Measurements from ENCODE around the gene CHAC1. TPM values are rescaled to one million over a fixed set of nuclear protein-coding genes. Genes with fewer than 3 reads are reported as not detected.
A peak's percentile ranks its signal among the peaks of the same experiment; 100 is the strongest.

Gene CHAC1
- total and polyA plus RNA-seq, 10 donors: 0.39 to 5.5 (median 1.6) TPM

DNA sequence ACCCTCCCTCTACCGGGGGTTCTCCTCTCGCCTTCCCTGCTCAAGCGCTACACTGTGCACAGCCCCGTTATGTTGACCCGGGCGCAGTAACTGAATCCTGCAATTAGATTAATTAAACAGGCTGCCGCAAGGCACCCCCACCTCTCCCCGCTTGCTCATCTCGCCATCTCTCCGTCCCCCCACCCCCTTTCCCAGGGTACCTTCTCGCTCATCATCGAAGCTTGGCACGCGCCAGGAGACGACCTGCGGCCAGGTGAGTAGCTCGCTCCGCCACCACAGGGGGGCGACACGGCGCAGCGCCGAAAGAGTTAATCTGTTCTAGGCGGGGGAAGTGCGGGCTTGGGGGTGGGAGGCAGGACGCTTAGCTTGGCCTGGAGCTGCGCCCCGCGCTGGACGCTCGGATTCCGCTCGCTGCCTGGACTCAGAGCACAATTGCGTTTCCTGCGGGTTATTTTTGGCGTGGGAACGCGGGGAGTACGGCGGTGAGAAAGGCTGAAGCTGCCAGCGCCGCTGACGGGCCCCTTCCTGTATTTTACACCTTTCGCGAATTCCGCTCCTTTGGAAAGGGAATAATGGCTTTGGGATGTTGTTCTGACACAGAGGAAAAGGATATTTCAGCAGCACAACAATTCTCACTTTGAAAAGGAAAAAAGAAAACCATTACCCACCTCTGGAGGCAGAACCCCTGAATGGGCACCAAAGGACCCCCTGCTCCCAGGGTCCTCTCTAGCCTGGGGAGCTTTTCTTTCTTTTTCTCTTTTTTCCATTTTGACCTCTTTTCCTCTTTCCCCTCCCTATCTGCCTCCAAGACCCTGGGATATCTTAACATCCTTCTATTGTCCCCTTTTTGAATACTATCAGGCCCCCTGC, 22.6 kb upstream of the CHAC1 start:
- Histone ChIP-seq H3K27ac (peak overlapping the region in 5 of 8 donors; percentile 44 to 74 (median 61)), H3K4me3 (peak overlapping the region; percentile 47 to 87 (median 58)), H3K4me1 (peaks cover 56 to 100% (median 84%) of the 10 kb centered on the region in 6 donors), H3K27me3 (replicated peaks in 1 of 7) (peaks cover 0 to 70% (median 56%) of the 10 kb centered on the region in 7 donors), H3K9me3 (no peaks in the 10 kb centered on the region), H3K36me3 (peaks cover 0 to 13% (median 0%) of the 10 kb centered on the region in 6 donors)
- DNase-seq: peak; percentile 77
- WGBS, 5 donors: 1 to 3% (median 2%) methylated on average over 32 to 46 of the region's 46 CpGs
- TF ChIP-seq, protein P1, sequence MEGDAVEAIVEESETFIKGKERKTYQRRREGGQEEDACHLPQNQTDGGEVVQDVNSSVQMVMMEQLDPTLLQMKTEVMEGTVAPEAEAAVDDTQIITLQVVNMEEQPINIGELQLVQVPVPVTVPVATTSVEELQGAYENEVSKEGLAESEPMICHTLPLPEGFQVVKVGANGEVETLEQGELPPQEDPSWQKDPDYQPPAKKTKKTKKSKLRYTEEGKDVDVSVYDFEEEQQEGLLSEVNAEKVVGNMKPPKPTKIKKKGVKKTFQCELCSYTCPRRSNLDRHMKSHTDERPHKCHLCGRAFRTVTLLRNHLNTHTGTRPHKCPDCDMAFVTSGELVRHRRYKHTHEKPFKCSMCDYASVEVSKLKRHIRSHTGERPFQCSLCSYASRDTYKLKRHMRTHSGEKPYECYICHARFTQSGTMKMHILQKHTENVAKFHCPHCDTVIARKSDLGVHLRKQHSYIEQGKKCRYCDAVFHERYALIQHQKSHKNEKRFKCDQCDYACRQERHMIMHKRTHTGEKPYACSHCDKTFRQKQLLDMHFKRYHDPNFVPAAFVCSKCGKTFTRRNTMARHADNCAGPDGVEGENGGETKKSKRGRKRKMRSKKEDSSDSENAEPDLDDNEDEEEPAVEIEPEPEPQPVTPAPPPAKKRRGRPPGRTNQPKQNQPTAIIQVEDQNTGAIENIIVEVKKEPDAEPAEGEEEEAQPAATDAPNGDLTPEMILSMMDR (IDR thresholded peaks at IDR 0.05 in 8 of 11, conservative IDR thresholded peaks at IDR 0.05 in 3 of 11): peak in 9 of 11 experiments; percentile 18 to 55 (median 44)
- TF ChIP-seq POLR2A (IDR thresholded peaks at IDR 0.05) (no peak), POLR2AphosphoS5 (IDR thresholded peaks at IDR 0.05) (peak; percentile 62 to 71 (median 67))
- intact Hi-C loops (cut with DNase I; ENCODE audit: low total_unique reads): no loop called here

DNA sequence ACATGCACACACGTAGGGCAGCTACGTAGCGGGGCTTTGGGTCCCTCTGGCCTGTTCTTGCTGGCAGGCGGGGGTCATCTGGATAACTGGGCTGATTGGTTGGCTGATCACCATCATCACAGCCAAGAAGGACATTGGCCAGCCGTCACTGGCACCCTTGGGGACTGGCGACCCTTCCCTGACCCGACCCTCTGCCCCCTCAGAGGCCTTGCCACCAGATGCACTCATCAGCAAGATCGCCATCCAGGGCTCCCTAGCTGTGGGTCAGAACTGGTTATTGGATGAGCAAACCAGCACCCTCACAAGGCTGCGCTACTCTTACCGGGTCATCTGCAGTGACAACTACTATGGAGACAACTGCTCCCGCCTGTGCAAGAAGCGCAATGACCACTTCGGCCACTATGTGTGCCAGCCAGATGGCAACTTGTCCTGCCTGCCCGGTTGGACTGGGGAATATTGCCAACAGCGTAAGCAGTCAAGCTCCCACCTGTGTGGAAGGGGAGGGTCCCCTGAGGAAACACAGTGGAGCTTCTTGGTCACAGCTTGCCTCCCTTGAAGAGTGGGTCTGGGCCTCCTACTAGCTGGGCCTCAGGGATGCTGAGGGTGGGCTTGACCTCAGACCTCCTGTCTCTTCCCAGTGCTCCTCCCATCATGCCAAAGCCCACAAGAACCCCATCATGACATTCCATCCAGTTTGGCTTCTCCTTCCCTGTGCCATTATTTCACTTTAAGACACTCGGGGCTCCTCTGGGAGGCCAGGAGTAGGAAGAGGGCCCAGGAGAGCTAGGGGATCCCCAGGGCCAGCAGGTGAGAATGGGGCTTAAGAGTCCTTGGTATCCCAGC, 21.8 kb upstream of the CHAC1 start:
- peak overlapping the region in 5 of 8 donors; percentile 44 to 74 (median 61) for H3K27ac ChIP-seq
- intact Hi-C loops (cut with DNase I; ENCODE audit: low total_unique reads): no loop called here
- DNase-seq: peak; percentile 62
- peaks cover 0 to 22% (median 2%) of the 10 kb centered on the region in 6 donors for H3K36me3 ChIP-seq
- TF ChIP-seq POLR2A (IDR thresholded peaks at IDR 0.05) (no peak), POLR2AphosphoS5 (IDR thresholded peaks at IDR 0.05) (no peak)
- TF ChIP-seq, protein P1 (IDR thresholded peaks at IDR 0.05 in 8 of 11, conservative IDR thresholded peaks at IDR 0.05 in 3 of 11): no peak
- H3K4me3 ChIP-seq: peak overlapping the region; percentile 47 to 87 (median 58)
- peaks cover 0 to 61% (median 47%) of the 10 kb centered on the region in 7 donors for H3K27me3 ChIP-seq (replicated peaks in 1 of 7)
- WGBS, 5 donors: 67 to 88% (median 80%) methylated on average over 11 to 16 of the region's 16 CpGs
- H3K9me3 ChIP-seq: no peaks in the 10 kb centered on the region
- peaks cover 47 to 97% (median 77%) of the 10 kb centered on the region in 6 donors for H3K4me1 ChIP-seq

- DNase-seq: peak; percentile 69
- H3K4me3 ChIP-seq: peak overlapping the region in 5 of 8 donors; percentile 49 to 87 (median 64)
- H3K4me1 ChIP-seq: peaks cover 41 to 97% (median 75%) of the 10 kb centered on the region in 6 donors
- peak overlapping the region in 4 of 8 donors; percentile 38 to 74 (median 58) for H3K27ac ChIP-seq
- WGBS, 5 donors: 46 to 79% (median 48%) methylated on average over 3 to 8 of the region's 8 CpGs
- H3K9me3 ChIP-seq: no peaks in the 10 kb centered on the region
- peaks cover 0 to 55% (median 41%) of the 10 kb centered on the region in 7 donors for H3K27me3 ChIP-seq (replicated peaks in 1 of 7)
- TF ChIP-seq POLR2AphosphoS5 (IDR thresholded peaks at IDR 0.05): peak in 2 of 3 donors; percentile 10 to 37
- TF ChIP-seq, protein P1 (IDR thresholded peaks at IDR 0.05 in 8 of 11, conservative IDR thresholded peaks at IDR 0.05 in 3 of 11): no peak
- intact Hi-C loops (cut with DNase I; ENCODE audit: low total_unique reads): no loop called here
- H3K36me3 ChIP-seq: peaks cover 0 to 28% (median 3%) of the 10 kb centered on the region in 6 donors
Observed at GRCh38 chr15:40932156-40932555, 21.1 kb upstream of the CHAC1 start.
